ENCODE data around the gene CDK19.
A peak's percentile ranks its signal among the peaks of the same experiment; 100 is the strongest.
"Not testable (repeated sequence)": the region's sequence is repeated elsewhere in the genome, so short reads cannot be mapped to it uniquely, and the experiment has no call there.

Gene CDK19

DNA sequence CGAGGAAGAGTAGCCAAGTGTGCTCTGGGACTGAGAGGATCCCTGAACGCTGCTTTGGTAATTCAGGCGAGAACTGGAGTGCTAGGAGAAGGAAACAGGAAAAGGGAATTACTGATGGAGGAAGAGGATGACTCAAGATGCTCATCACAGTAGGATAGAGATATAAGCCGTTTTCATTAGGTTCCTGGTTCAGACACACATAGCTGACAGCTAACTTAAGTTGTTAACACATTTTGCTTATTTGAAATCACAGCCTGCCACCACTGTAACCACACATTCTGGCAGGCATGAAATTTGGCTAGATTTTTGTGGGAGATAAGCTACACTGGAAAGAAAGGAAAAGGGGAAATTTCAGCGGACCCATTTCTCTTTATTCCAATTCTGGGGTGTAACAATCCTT is 200.7 kb downstream of the CDK19 start:
- intact Hi-C loops (cut with DNase I): no loop called here
- DNase-seq: no peak

GRCh38 chr6:110614106-110614505 is 201.2 kb downstream of the CDK19 start:
- intact Hi-C loops (cut with DNase I): no loop called here
- DNase-seq: no peak

- no peak for DNase-seq
- intact Hi-C loops (cut with DNase I): no loop called here
Observed at GRCh38 chr6:110613356-110613755, 201.9 kb downstream of the CDK19 start.

GRCh38 chr6:110612298-110612697 is 203.0 kb downstream of the CDK19 start:
- intact Hi-C loops (cut with DNase I): no loop called here
- DNase-seq: no peak

GRCh38 chr6:110609101-110609500 is 206.2 kb downstream of the CDK19 start:
- DNase-seq: peak in 37 of 42 donors; percentile 13 to 77 (median 46)
- intact Hi-C loops (cut with DNase I): no loop called here

- DNase-seq: no peak
- intact Hi-C loops (cut with DNase I): no loop called here
Observed at GRCh38 chr6:110608151-110608550, 207.1 kb downstream of the CDK19 start.

DNA sequence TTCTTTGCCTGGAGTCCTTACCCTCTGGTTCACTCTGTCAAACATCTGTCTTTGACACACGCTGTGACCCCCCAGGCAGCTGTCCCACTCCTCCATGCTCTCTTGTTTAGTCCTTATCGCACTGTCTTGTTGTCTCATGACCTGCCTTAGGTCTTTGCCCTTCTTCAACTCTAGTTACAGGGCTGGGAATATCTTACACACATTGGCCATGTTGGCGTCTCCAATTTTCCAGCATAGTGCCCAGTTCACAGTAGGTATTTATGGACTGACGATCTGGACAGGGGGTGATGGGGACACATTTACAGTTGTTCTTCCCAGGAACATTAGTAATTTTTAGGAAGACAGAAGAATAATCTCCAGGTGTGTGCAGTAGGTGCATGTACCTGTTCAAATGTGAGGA is 209.1 kb downstream of the CDK19 start:
- intact Hi-C loops (cut with DNase I): no loop called here
- DNase-seq: no peak

DNA sequence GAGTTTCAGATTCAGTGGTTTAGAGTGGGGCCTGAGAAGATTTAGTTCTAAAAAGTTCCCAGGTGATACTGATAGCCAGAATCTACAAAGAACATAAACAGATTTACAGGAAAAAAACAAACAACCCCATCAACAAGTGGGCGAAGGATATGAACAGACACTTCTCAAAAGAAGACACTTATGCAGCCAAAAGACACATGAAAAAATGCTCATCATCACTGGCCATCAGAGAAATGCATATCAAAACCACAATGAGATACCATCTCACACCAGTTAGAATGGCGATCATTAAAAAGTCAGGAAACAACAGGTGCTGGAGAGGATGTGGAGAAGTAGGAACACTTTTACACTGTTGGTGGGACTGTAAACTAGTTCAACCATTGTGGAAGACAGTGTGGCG is 214.6 kb downstream of the CDK19 start:
- not testable (repeated sequence) for DNase-seq

GRCh38 chr6:110597761-110598160 is 217.5 kb downstream of the CDK19 start:
- DNase-seq: no peak
- intact Hi-C loops (cut with DNase I): no loop called here

More for the DNA sequence above, 214.6 kb downstream of the CDK19 start:
- intact Hi-C loops (cut with DNase I): not testable (repeated sequence)

DNA sequence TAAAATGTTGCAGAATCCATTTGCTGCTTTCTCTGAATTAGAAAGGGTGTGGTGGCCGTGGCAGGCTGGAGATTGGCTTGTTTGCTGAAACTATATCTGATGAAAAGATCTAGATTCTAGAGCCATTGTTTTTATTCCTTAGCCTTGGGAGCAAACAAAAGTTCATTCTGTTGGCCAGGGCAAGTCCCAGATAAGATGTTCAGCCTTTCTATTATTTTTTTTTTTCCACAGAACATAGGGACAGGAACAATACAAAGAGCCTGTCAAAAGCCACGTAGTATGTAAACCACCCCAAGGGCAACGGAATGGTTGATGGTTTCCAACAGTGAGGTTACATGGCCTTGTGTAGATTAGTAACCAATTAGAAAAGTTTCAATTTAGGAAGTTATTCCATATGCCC is 218.9 kb downstream of the CDK19 start:
- no peak for DNase-seq
- intact Hi-C loops (cut with DNase I): no loop called here

GRCh38 chr6:110595112-110595511 is 220.2 kb downstream of the CDK19 start:
- intact Hi-C loops (cut with DNase I): no loop called here
- no peak for DNase-seq

- DNase-seq: no peak
- intact Hi-C loops (cut with DNase I): no loop called here
Observed at GRCh38 chr6:110593637-110594036, 221.6 kb downstream of the CDK19 start.

DNA sequence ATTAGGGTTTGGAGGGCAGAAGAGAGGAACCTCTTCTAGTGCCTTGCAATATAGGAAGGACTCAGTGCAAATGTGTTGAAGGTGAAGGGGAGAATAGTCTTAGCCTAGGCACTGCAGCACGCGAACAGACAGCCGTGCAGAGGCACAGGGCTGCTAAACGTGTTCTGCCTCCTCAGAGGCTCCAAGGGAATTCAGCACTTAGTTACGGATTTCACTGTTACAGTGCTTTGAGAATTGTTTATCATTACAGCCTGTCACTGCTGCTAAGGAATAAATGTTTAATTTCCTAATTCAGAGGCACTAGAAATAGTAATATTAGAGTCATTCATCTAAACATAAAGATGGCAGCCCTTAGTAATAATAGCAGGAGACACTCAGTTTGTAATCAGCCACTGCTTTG is 222.5 kb downstream of the CDK19 start:
- intact Hi-C loops (cut with DNase I): no loop called here
- no peak for DNase-seq

DNA sequence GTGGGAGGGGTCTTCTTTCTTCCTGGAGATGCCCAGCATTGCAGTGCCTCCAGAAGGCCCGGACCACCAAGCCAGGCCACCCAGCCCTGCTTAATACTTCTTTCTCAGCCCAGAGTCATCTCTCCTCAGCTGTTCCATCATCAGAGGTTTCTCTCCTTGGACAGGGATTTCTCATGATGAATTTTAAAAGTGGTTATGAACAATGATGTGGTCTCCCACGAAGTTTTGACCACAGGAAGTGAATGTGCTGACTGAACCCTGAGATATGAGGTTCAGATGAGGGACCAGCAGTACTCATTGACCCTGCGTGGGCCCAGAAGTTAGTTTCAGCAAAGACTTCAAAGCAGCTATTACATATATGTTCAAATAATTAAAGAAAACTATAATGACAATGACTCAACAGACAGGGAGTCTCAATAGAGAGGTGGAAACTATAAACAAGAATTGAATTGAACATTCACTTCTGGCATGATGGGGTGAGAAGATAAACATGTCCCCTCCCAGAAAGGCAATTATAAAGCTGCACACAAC is 224.4 kb downstream of the CDK19 start:
- intact Hi-C loops (cut with DNase I): no loop called here
- no peak for DNase-seq

DNA sequence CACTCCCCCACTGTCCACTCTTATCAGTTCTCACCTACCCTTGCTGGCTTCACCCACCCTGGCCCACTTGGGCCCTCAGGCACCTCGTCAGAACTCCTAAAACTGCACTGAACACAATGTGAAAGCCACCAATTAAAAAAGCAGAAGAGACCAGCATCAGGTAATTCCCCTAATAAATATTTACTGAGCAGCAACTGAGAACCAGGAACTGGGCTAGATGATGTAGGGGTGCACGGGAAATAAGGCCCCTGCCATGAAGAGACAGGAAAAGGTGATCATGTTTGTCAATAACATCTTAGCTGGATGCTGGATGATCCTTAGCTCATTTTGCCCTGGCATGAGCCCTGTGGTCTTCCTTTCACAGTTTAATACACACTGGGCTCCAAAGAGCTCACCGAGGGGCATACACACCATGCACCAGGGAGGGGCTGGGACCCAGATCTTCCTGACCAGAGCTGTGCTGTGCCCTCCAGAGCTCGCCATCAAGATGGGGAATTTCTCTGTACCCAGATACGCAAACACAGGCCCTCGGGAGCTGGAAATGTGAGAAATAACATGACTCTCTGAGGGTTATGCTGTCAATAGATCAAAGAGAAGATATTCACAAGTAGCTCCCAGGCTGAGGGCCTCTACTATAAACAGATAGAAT is 225.3 kb downstream of the CDK19 start:
- DNase-seq: no peak
- intact Hi-C loops (cut with DNase I): no loop called here

GRCh38 chr6:110587328-110587727 is 227.9 kb downstream of the CDK19 start:
- intact Hi-C loops (cut with DNase I): no loop called here
- DNase-seq: no peak

DNA sequence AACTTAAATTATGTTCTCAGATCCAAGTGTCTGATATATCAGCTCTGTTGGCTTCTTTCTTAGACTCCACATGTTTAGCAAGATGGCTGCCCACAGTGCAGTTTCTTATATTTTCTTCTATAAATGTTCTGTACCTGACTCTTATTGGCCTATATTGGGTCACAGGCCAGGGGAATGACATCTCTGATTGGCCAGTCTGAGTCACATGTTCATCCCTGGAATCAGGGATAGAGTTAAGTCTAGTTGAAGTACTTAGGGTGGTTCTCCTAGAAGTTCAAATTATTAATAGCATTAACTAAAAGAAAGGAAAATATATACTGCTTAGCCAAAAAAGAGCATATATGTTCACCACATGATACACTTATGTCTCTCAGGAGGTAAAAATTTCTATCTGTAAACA is 233.6 kb downstream of the CDK19 start:
- intact Hi-C loops (cut with DNase I): no loop called here
- DNase-seq: no peak

GRCh38 chr6:110577596-110578167 is 237.6 kb downstream of the CDK19 start:
- intact Hi-C loops (cut with DNase I); DNase-seq: not testable (repeated sequence)

- intact Hi-C loops (cut with DNase I): no loop called here
- DNase-seq: no peak
Observed at GRCh38 chr6:110575925-110576463, 239.3 kb downstream of the CDK19 start.

GRCh38 chr6:110574817-110575216 is 240.5 kb downstream of the CDK19 start:
- DNase-seq: no peak
- intact Hi-C loops (cut with DNase I): no loop called here

DNA sequence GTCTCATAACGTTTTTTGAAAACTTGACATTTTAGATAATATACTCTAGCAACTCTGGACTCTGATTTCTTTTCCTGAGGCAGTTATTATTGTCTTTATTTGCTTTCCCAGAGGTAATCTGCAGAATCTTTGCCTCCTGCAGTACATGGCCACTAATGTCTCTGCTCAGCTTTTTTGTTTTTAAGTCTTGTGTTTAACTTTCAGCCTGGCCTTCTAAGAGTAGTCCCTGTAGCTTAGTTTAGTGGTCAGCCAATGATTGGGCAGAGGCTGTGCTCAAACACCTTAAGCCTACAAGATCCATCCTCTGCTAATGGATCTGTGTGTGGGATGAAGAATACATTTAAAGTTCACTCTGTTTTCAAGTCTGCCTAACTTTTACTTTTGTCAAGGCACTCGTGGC is 241.7 kb downstream of the CDK19 start:
- no peak for DNase-seq
- intact Hi-C loops (cut with DNase I): no loop called here

Measured in head of caudate nucleus (tissue), 42 donors.